GM04503 (cell line): ENCODE results near the gene ZNF629.
"Not testable (repeated sequence)": the region's sequence is repeated elsewhere in the genome, so short reads cannot be mapped to it uniquely, and the experiment has no call there.

Experiments
- DNase-seq: peaks from one replicate; pipeline ENCODE4 v3.0.0-alpha.2; 2012; ENCODE audit warnings: low read depth

Gene ZNF629

DNA sequence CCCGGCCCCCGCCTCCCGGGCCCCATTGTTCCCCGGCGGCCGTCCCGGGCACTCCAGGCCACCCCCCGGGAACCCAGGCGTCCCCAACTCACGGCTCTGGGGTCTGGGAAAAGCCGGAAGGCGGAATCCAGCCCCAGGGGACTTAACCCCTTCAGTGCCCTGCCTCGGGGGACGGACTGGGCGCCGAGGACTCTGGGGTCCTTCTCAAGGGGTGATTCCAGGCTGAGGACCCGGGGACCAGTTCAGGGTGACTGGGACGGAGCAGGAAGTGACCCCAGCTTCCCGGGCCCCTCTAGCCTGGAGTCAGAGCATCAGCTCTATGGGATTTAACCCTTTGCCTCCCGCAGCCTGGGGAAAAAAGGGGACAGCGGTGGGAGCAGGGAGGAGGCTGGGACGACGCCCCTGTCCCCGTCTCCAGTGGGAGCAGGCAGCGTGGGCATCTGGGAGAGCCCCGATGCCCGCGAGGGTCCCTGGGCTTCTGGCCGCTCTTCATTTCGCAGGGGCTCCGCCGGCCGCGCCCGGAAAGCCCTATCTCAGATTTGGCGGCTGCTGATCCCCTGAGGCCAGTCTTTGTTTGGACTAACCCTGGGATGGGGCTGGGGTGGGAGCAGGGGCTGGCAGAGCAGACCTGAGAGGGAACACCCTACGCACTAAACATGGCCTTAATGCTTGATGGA lies at the start of gene ZNF629:
TSS of gene ZNF629 (minus strand) at position 270 of the 677 bp plus-strand sequence. CDS start 2,723 bp downstream, outside the sequence.
- DNase-seq = no peak

GRCh38 chr16:30834130-30834740 lies 47.2 kb upstream of the ZNF629 start:
- no peak for DNase-seq

GRCh38 chr16:30830072-30830417 lies 43.0 kb upstream of the ZNF629 start:
- DNase-seq = no peak

DNA sequence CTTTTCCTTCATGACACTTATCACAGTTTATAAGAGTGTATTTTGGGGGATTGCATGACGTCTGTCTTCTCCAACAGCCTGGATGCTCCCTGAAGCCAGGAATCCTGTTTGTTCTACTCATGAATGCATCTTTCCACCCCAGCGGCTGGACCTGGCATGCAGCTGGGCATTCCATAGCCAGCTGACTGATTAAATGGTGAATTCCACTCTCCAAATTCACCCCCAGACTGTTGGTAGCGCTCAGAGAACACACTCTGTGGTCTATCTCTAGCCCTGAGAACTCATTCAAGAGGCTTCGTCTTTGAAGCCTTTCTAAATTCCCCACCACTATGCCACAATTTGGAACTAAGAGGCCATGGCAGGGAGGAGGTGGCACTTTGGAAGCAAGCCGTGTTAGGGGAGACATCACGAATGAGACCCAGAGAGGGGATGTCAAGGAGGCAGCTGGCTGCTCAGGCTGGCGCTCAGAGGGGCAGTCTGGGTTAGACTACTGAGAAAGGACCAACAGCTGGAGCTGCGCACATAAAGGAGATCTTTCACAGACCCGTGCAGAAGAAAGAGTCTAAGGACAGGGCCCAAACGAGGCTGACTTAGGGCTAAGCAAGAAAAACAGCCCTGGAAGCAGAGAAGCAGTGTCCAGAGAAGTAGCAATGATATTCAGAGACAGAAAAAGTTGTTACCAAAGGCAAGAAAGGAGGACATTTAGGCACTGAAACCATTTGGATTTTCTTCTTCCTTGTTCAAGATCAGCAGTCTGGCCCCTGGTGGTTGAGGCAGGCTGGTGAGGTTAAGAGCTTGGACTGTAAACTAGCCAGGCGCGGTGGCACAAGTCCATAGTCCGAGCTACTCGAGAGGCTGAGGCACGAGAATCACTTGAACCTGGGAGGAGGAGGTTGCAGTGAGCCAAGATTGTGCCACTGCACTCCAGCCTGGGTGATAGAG lies 42.4 kb upstream of the ZNF629 start:
- DNase-seq = no peak

DNA sequence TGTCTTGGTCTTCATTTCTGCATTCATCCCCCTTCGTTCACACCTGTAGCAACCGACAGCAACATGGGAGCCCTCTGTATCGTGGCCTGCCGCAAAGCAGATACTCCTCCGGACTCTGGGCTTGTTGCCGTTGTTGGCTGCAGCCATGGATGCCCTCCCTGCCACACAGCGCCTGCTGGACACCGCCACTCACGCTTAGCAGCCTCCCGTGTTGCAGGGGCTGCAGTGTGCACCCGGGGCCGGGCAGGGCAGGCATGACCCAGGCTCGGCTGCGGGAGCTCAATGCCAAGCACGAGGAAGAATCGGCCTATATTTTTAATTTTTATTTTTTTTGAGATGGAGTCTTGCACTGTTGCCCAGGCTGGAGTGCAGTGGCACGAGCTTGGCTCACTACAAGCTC lies 34.9 kb upstream of the ZNF629 start:
- DNase-seq = no peak

DNA sequence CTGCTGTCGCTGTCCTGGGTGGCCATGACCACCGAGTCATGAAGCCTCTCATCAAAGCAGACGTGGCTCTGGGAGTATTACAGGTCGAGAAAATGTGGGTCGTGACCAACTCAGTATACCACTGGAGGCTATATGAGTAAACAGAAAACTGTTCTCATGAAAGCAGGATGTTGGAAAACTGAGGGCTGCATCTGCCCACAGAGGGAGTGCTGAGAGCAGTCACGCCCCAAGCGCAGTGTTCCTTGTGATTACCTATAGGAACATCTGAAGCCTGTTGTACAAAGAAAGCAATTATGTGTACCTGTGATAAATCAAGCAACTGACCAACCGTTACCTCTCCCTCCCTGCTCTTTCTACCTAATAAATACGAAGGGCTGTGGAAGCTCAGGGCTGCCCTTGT lies 34.4 kb upstream of the ZNF629 start:
- DNase-seq = not testable (repeated sequence)

- DNase-seq = no peak
Observed at GRCh38 chr16:30820952-30821421, 34.0 kb upstream of the ZNF629 start.

DNA sequence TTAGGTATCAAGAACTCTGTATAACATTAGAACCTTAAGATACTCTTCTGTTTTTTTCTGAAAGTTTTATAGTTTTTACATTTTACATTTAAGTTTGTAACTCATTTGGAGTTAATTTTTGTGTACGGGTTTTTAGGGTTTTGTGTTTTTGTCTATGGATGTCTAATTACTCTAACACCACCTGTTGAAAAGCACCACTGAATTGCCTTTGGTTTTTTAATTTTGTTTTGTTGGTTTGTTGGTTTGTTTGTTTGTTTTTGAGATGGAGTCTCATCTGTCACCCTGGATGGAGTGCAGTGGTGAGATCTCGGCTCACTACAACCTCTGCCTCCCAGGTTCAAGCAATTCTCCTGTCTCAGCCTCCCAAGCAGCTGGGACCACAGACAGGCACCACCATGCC lies 29.8 kb upstream of the ZNF629 start:
- no peak for DNase-seq

- no peak for DNase-seq
Observed at GRCh38 chr16:30813821-30814189, 26.8 kb upstream of the ZNF629 start.

GRCh38 chr16:30809675-30810074 lies 22.7 kb upstream of the ZNF629 start:
- DNase-seq = not testable (repeated sequence)

- not testable (repeated sequence) for DNase-seq
Observed at GRCh38 chr16:30808890-30809426, 22.0 kb upstream of the ZNF629 start.

DNA sequence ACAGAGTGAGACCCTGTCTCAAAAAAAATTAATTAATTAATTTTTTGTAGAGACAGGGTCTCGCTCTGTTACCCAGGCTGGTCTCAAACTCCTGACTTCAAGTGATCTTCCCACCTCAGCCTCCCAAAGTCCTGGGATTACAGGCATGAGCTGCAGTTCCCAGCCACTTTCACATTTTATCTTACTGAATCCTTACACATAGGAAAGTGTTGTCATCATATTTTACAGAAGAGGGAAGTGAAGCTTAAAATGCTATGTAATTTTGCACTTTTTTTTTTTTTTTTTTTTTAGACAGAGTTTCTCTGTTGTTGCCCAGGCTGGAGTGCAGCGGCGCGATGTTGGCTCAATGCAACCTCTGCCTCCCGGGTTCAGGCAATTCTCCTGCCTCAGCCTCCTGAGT lies 21.1 kb upstream of the ZNF629 start:
- no peak for DNase-seq

DNA sequence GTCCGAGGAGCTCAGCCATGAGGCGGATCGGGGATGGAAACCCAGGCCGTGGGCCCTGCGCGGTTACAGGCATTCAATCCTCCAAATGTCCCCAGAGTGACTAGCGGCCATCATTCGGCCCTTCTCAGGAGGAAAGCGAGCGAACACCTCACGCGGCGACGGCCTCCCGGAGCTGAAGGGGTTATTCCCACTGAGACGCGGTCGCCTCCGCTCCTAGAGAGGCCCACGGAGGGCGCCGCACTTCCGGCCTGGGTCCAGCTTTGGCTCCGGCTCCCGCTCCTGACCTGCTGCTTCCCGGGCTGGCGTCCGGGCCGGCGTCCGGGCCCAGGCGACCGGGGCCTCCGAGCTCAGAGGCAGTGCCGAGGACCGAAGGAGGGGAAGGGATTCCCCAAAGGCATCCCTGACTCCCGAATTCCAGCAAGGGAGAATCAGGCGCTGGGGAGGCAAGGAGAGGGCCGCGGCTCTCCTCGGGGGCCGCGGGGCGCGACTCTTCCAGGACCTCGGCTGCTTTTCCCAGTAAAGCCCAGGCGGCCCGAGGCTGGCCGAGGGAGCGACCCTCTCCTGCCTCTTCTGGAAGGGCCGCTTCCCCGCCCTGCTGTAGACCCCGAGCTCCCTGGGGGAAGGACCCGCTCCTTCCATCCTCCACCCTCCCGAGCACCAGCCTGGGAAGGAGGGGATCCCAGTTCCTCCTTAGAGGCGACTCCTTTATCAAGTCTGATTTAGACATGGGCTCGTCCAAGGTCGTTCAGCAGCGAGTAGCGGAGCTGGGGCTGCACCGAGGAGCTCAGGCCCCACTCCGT lies 18.6 kb upstream of the ZNF629 start:
- DNase-seq = no peak

- no peak for DNase-seq
Observed at GRCh38 chr16:30805056-30805369, 18.0 kb upstream of the ZNF629 start.

- DNase-seq = no peak
Observed at GRCh38 chr16:30802936-30803335, 15.9 kb upstream of the ZNF629 start.

DNA sequence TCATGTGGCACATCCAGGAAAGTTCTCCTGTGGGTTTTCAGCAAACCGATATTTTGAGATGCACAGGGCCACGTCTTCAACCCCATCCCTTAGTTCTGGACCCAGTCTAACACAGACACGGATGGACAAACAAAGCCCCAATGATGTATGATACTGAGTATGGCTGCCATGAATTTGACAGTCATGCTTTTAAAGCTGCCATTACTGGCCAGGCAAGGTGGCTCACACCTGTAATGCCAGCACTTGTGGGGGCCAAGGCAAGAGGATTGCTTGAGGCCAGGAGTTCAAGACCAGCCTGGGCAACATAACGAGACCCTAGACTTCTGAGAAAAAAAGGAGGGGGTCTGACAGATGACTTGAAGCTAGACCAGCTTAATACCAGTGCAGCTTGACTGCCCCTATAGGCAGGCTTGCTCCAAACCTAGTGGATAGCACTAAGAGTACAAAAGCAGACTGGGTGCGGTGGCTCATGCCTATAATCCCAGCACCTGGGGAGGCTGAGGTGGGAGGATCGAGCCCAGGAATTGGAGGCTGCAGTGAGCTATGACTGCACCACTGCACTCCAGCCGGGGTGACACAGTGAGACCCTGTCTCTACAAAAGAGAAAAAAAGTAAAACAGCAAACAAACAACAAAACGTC lies 10.8 kb upstream of the ZNF629 start:
- no peak for DNase-seq

DNA sequence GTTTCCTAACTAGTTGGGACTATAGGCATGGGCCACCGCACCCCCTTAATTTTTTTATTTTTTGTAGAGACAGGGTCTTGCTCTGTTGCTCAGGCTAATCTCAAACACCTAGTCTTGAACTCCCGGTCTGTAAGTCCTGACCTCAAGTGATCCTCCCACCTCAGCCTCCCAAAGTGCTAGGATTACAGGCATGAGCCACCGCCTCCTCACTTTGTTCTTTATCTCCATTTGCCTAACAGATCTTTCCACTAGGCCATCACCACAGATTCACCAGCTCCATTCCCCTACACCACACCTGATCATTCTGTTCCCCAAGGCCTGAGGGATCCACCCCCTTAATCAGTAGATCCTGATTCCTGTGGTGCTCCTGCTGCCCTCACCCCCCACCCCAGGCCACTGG lies 7.6 kb upstream of the ZNF629 start:
- no peak for DNase-seq

DNA sequence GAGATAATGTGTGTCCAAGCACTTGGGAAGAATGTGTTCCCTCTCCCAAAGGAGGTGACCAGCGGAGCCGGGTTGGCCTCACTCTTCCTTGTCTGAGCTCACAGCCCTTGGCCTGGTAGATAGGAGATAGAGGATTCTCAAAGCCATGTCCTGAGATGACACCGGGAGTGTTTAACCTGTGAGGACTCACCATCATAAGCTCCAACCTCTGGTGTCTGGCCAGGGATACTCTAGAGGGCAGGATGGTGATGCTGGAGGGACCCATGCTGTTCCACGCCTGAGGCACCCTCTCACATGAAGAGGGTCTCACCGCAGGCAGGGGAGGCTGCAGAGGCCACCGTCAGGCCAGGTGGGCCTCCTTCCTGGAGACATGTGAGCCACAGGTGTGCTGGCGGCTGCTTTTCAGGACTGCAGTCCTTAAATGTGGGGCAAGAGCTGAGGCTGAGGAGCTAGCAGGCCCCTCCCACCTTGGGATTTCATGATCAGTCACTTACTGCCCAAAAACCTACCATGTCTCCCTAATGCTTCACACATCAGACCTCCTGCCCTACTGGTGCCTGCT lies 6.6 kb upstream of the ZNF629 start:
- DNase-seq = no peak

GRCh38 chr16:30787613-30788378 lies 791 bp upstream of the ZNF629 start:
- no peak for DNase-seq
